SK-N-SH treated with all-trans-retinoic acid at 6 μM for 48 hours (cell line): Measurements from ENCODE around the gene CFAP57.

Experiments
- BACH2 ChIP-seq: fragments of 250-450 bp; sonication (Bioruptor Pico); IDR thresholded peaks from 2 replicates; pipeline ENCODE4 v1.9.0; 2021; ENCODE audit warnings: mild to moderate bottlenecking, borderline replicate concordance
- CREB5 ChIP-seq: fragments of 250-450 bp; sonication (Bioruptor Pico); IDR thresholded peaks from 2 replicates; pipeline ENCODE4 v1.5.1; 2020; ENCODE audit warnings: low read depth, mild to moderate bottlenecking, moderate library complexity
- CSDC2 ChIP-seq: fragments of 250-450 bp; sonication (Bioruptor Pico); IDR thresholded peaks from 2 replicates; pipeline ENCODE4 v1.5.0; 2020; ENCODE audit warnings: mild to moderate bottlenecking, moderate library complexity
- RARB ChIP-seq: fragments of 250-450 bp; sonication (Bioruptor Pico); IDR thresholded peaks from 2 replicates; pipeline ENCODE4 v1.8.0; 2021; ENCODE audit warnings: mild to moderate bottlenecking, moderate library complexity
- ZC3H10 ChIP-seq: fragments of 250-450 bp; sonication (Bioruptor Pico); IDR thresholded peaks from 2 replicates; pipeline ENCODE4 v1.5.1; 2021; ENCODE audit warnings: mild to moderate bottlenecking, moderate library complexity
- ZFP30 ChIP-seq: fragments of 450-650 bp; formaldehyde crosslinking; IDR thresholded peaks from 2 replicates; pipeline ENCODE4 v1.5.0; 2022; ENCODE audit warnings: mild to moderate bottlenecking, moderate library complexity
- ZNF565 ChIP-seq: fragments of 450-650 bp; formaldehyde crosslinking; conservative IDR thresholded peaks from 2 replicates; pipeline ENCODE4 v1.5.0; 2020; ENCODE audit warnings: low read depth, mild to moderate bottlenecking, moderate library complexity
- TF ChIP-seq, protein P1 (sequence below): fragments of 250-450 bp; sonication (Bioruptor Pico); IDR thresholded peaks from 2 replicates; pipeline ENCODE4 v1.8.0; 2020; ENCODE audit warnings: mild to moderate bottlenecking, moderate library complexity, borderline replicate concordance

GRCh38 chr1:43134640-43135039 is 37.5 kb upstream of the CFAP57 start:
- no peak for TF ChIP-seq CREB5
- no peak for TF ChIP-seq ZNF565 (CRISPR knock-in tag)
- no peak for TF ChIP-seq ZC3H10 (CRISPR knock-in tag)
- no peak for TF ChIP-seq CSDC2 (CRISPR knock-in tag)
- TF ChIP-seq BACH2 (CRISPR knock-in tag): no peak
- TF ChIP-seq, protein P1, sequence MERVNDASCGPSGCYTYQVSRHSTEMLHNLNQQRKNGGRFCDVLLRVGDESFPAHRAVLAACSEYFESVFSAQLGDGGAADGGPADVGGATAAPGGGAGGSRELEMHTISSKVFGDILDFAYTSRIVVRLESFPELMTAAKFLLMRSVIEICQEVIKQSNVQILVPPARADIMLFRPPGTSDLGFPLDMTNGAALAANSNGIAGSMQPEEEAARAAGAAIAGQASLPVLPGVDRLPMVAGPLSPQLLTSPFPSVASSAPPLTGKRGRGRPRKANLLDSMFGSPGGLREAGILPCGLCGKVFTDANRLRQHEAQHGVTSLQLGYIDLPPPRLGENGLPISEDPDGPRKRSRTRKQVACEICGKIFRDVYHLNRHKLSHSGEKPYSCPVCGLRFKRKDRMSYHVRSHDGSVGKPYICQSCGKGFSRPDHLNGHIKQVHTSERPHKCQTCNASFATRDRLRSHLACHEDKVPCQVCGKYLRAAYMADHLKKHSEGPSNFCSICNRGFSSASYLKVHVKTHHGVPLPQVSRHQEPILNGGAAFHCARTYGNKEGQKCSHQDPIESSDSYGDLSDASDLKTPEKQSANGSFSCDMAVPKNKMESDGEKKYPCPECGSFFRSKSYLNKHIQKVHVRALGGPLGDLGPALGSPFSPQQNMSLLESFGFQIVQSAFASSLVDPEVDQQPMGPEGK: no peak
- TF ChIP-seq RARB (CRISPR knock-in tag): no peak
- TF ChIP-seq ZFP30 (CRISPR knock-in tag): no peak
